ENCODE data around the gene SPHKAP.
"Not testable (repeated sequence)": the region's sequence is repeated elsewhere in the genome, so short reads cannot be mapped to it uniquely, and the experiment has no call there.

SPHKAP gene

DNA sequence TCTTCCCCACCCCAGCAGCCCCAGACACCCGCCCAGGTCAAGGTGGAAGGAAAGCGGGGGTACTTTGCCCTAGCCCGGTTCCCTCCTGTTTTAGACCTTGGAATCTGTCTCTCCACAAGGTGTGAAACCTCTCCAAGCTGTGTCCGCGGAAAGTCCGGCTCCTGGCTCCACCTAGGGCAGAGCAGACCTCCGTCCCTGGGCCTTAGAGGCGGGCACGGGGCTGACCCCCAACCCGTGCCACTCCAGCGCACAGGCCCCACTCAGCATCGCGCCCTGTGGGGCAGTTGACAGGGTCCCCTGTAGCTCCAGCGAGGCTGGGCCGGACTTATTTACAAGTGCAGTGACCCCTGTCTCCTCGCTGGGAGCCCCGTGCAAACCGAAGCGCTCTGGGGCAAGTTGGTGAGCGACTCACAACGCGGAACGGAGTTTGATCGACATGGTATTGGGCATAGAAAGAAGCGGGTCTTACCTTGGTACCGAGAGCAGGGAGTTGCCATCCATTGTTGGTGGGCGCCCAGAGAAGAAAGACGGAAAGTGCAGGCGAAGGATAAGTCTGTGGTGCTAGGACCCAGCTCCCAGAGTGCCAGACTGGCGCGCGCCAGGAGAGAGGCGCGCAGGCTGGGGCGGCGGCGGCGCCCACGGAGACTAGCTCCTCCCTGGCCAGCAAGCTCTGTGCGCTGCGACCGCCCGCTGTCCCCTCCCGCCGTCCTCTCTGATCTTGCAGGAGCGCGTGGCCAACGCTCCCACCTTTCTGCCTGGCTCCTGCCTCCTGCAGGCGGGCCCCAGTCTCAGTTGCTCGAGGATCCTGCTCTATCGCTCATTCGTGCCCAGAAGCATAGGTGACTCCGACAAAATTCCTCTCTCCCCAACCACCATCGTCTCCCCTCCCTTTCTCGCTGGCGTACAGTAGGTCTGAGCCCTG, at the start of gene SPHKAP:
Gene SPHKAP (minus strand): TSS at position 590 of the 922 bp plus-strand sequence. CDS start 89 bp downstream, at position 501.
- DNase-seq, result no peak

GRCh38 chr2:228227466-228227865, 46.0 kb upstream of the SPHKAP start:
- DNase-seq, result no peak

DNA sequence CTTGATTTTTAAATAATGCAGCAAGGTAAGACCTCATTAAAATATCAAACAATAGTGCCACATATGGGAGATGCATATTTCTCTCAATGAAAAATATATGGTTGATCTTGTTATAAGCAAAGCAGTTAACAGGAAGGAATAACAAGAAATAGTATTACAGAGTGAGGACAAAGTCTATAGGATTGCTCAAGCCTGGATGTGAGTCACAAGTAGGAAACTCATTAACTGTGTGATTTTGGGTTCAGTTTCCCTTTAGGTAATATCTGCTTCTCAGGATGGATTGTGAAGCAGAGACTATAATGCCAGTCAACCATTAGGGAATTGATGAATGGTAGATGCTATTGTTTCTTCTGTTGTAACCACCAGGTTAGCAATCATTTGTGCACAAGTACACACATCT, 42.9 kb upstream of the SPHKAP start:
- DNase-seq, result no peak

DNA sequence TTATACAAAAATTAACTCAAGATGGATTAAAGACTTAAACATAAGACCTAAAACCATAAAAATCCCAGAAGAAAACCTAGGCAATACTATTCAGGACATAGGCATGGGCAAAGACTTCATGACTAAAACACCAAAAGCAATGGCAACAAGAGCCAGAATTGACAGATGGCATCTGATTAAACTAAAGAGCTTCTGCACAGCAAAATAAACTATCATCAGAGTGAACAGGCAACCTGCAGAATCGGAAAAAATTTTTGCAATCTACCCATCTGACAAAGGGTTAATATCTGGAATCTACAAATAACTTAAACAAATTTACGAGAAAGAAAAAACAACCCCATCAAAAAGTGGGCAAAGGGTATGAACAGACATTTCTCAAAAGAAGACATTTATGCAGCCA, 37.1 kb upstream of the SPHKAP start:
- not testable (repeated sequence) for DNase-seq

DNA sequence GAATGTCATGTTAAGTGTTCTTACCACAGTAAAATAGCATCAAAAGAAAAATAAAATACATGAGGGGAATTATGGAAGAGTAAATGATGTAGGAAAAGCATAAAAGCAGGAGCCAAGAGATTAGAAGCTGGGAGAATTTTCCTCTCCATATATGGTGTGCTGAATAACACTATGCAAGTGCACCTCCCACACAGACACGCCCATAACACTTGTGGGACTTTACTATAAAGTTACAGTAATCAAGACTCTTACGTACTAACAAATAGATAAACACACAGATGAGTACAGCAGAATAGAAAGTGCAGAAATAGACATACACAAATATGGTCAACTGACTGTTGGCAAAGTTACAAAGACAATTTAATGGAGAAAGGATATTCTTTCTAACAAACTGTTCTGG, 16.0 kb upstream of the SPHKAP start:
- no peak for DNase-seq

- no peak for DNase-seq
These were observed 1.0 kb downstream of the SPHKAP start for GRCh38 chr2:228180181-228181097.

- no peak for DNase-seq
These were observed 14.2 kb downstream of the SPHKAP start for GRCh38 chr2:228167290-228167689.

DNA sequence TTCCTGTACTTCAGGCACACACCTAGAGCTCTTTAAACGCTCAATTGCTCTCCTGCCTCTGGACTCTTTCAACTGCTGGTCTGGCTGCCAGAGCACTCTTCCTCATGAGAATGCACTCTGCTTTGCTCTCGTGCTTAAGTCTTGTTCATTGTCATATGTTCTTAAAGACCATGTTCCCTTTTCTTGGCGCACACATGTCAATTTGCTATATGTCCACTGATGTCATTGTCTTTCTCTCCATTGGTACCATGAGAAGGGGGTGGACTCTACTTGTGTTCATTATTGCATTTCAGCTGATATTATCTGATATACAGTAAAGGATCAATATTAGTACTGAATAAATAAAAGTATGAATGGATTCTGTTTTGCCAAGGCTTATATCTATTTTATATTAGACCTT, 16.8 kb downstream of the SPHKAP start:
- no peak for DNase-seq

GRCh38 chr2:228157841-228158240, 23.6 kb downstream of the SPHKAP start:
- no peak for DNase-seq

GRCh38 chr2:228144961-228145360, 36.5 kb downstream of the SPHKAP start:
- no peak for DNase-seq

DNA sequence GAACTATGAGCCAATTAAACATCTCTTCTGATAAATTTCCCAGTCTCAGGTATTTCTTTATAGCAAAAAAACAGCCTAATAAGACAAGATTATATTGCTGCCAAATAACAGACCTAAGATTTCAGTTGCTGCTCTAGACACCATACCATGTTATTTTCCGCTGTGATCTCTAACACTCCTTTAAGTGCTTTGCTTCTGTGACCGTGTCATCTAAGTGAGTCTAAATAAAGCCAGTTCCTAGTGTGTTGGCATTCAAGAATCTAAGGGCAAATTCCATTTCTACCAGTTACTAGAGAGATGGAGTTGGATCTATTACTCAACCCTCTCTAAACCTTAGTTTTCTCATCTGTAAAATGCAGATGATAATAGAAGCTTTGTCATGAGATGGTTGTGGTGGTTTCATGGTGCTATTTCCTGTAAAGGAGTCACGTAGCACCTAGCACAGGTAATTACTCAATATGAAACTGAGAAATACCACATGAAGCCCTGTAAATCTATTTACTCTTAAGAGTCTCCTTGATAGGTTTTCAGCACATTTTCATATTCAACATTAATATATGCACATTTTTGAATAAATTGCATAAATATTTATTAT, 40.5 kb downstream of the SPHKAP start:
- no peak for DNase-seq

DNA sequence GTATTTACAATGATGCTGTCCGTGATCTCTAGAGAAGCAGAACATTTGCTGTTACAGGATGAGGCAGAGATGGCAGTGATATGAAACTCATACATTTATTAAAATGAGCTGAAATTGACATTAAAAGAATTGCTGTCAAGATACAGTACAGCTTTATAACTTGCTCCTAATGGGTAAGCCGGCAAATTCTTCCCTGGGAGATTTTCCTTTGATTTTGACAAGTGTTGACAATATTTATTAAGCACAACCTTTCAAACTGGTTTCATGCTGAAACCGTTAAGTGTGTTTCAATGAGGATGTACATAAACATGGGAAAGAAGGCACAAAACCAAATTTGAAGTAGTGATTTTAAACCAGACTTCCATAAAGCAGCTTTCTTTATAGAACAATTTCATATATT, 45.5 kb downstream of the SPHKAP start:
- no peak for DNase-seq

GRCh38 chr2:228135300-228135699, 46.2 kb downstream of the SPHKAP start:
- DNase-seq, result no peak

GRCh38 chr2:228131833-228132232, 49.7 kb downstream of the SPHKAP start:
- no peak for DNase-seq

- DNase-seq, result no peak
These were observed 55.1 kb downstream of the SPHKAP start for GRCh38 chr2:228126401-228126800.

GRCh38 chr2:228118940-228119339, 62.5 kb downstream of the SPHKAP start:
- no peak for DNase-seq

- no peak for DNase-seq
These were observed 73.6 kb downstream of the SPHKAP start for GRCh38 chr2:228107846-228108245.

DNA sequence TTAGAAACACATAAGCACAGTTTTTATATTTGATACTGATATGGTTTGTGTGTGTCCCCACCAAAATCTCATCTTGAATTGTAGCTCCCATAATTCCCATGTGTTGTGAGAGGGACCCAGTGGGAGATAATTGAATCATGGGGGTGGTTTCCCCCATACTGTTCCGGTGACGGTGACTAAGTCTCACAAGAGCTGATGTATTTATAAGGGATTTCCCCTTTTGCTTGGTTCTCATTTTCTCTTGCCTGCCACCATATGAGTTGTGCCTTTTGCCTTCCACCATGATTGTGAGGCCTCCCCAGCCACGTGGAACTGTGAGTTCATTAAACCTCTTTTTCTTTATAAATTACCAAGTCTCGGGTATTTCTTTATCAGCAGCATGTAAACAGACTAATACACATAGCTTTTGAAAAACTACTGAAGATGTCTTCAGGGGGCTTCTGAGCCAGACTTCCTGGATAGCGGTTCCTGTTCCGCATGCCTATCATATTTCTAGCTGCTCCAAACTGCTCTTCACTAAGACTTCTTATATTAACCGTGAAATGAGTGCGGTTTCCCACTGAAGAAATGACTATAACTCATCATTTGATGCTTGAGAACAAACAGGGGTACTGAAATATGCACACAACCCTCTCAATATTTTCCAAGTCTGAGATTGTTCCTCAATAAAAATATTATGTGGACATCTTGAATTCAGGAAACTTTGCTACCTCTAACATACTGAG, 75.8 kb downstream of the SPHKAP start:
- DNase-seq, result no peak

DNA sequence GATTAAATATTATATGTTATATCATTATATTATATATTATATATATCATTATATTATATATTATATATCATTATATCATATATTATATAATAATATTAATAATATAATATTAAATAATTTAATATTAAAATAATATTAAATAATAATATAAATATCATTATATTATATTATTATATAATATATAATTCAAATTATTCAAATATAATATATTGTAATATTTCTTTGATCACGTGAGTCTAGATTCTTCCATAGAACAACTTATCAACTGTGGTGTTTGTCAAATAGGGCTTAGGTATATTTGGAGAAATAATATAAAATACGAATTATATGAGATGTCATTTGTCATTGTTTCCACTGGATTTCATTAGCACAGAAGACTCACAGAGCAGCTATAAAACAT, 77.3 kb downstream of the SPHKAP start:
- no peak for DNase-seq

- no peak for DNase-seq
These were observed 78.1 kb downstream of the SPHKAP start for GRCh38 chr2:228103379-228103778.

DNA sequence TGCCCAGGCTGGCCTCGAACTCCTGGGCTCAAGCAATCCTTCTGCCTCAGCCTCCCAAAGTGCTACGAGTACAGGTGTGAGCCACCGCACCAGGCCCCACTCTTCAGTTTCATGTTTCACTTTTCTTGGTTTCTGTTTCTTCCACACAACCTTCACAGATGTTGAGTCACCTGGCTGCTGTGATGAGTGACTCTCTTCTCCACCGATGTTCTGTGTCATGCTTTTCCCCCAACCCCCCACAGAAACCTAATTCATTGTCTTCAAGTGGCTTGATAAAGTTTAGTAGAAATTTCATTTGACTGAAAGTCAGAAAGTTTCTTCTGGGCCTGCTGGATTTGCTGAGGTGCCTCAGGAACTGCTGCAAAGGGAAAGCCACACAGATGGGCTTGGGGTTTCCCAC, 78.5 kb downstream of the SPHKAP start:
- DNase-seq, result no peak

- DNase-seq, result no peak
These were observed 87.0 kb downstream of the SPHKAP start for GRCh38 chr2:228094377-228094921.

All from activated gamma-delta T cell treated with Interleukin-2 at 50 U/mL for 16 hours (primary cell).